Stimulated activated CD8-positive, alpha-beta memory T cell treated with anti-CD3 and anti-CD28 coated beads, Interleukin-7, amount 100 ng/mL, for 1 hour (primary cell): ENCODE data around the gene HSPA12A.

Experiments used
- DNase-seq, 2 donors: peaks; one replicate each; pipeline ENCODE4 v3.0.0-alpha.2; 2020; ENCODE audit warnings: low read depth in 2 of 2

Gene HSPA12A

DNA sequence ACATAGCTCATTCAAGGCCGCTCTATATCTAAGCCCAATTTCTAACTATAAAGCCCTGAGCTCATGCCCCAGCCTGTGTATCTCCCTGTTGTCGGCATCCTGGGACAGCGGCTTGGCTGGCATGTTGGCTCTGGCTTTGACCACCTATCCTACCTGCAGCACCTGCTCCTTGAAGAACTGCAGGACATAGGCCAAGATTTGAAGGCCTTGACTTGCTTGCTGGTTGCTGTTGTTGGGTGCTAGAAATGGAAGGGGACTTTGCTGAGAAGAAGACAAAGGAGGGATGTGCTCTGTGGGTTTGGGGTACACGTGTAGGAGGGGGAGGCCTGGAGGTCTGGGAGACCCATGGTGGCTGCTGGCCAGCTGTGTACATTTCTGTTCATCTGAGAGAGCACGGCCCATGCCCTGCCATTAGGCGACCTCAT, 110.5 kb downstream of the HSPA12A start:
- DNase-seq, result no peak

DNA sequence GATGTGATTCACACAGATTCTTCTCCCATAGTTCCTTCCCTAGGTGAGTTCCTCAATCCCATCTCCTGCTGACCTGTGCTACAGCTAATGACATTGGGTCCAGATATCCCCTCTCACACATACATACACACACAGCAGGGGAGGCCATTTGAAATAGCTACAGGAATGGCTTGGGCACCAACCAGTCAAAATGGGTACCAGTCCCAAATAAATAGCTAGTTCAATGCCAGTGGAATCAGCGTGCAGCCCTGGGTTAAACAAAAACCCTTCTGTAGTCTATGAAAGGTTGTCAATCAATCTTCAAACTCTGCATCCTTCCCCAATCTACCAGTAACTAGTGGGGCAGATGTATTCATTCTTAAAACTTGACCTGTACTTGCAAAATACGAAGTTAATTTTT, 112.3 kb downstream of the HSPA12A start:
- DNase-seq, result no peak

DNA sequence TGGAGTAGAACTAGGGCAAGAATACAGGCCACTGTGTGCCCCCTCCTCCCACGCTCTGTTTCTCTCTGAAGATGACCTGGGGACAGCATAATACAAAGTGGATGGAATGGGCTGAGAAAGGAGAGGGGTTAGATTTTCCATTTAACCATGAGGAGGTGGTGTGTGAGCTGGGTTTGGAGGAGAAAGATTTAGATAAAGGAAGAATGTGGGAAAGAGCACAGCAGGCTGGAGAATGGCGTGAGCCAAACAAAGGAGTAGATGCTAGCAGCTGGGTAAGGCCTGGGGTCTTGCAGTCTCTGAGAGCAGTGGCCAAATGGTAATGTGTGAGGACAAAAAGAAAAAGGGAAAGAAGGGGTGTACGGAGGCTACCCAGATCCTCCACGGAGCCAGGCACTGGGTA, 113.0 kb downstream of the HSPA12A start:
- DNase-seq, result no peak

- DNase-seq, result no peak
Measured at GRCh38 chr10:116627386-116627933, 114.9 kb downstream of the HSPA12A start.

DNA sequence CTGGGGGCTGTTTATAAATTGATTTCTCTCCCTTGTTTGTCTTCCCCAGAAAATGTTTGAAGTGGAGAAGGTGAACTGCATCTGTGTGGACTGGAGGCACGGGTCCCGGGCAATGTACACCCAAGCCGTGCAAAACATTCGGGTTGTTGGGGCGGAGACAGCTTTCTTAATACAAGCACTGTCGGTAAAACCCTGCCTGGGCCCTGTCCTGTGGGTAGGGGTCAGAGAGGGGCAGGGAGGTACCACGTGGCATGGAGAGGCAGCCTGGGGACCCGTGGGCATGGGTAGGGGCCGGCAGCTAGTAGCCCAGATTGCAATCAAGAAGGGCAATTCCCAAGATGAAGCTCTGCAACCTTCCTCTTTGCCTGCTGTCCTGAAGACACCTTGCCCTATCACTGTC, 115.6 kb downstream of the HSPA12A start:
- no peak for DNase-seq

- DNase-seq, result no peak
Measured at GRCh38 chr10:116625845-116626244, 116.5 kb downstream of the HSPA12A start.

GRCh38 chr10:116621934-116622655, 120.3 kb downstream of the HSPA12A start:
- DNase-seq, result no peak

DNA sequence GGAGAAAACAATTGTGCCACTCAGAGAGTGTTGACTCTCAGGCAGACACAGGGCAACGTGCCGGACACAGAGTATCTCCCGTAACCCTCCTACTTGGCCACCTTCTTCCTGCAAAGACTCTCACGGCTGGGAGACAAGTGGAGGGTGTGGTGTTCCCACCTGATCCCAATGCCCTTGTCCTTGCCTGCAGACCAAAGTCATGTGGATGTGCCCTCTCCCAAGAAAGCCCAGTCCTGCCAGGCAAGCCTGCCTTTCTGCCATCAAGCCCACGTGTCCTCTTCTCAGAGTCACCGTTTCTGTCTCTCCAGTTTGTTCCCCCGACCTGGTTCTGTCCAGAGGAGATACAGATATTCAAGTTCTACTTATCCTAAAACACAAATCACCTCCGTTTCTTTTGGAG, 120.9 kb downstream of the HSPA12A start:
- DNase-seq, result no peak
